ENCODE results near the gene PCNX4.

Gene PCNX4

GRCh38 chr14:60178164-60178563 lies 86.4 kb downstream of the PCNX4 start:
- DNase-seq, result no peak

DNA sequence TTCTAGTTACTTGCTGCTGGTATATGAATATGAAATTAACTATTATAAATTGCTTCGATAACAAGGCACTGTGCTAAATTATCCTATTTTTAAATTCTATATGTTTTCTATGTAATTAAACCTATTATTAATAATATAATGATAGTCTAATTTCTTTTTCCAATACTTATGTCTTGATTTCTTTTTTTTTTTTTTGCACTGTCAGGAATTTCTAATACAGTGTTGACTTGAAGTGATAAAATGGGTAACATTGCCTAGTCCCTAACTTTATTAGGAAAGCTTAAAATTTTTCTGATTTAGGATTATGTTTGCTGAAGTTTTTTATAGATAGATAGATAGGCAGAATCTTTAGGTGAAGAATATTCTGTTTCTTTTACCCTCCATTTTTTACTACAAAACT lies 87.1 kb downstream of the PCNX4 start:
- no peak for DNase-seq

GRCh38 chr14:60179431-60179869 lies 87.7 kb downstream of the PCNX4 start:
- DNase-seq, result no peak

DNA sequence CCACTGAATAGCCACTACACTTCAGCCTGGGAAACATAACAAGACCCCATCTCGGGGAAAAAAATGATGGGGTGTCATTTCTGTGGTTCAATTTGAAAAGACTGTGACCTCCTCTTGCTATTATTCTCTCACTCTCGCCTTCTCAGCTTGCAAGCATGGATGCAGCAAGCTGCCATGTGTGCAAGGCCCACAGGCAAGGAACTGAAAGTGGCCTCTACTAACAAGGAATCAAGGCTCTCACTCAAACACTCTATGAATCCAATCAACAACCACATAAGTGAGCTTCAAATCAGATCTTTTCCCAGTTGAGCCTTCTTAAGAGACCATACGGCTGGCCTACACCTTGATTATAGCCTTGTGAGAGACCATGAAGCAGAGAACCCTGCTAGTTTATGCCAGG lies 91.4 kb downstream of the PCNX4 start:
- DNase-seq, result no peak

GRCh38 chr14:60183741-60184140 lies 92.0 kb downstream of the PCNX4 start:
- peak; percentile 17 for DNase-seq

GRCh38 chr14:60184146-60184904 lies 92.6 kb downstream of the PCNX4 start:
- peak; percentile 80 for DNase-seq

DNA sequence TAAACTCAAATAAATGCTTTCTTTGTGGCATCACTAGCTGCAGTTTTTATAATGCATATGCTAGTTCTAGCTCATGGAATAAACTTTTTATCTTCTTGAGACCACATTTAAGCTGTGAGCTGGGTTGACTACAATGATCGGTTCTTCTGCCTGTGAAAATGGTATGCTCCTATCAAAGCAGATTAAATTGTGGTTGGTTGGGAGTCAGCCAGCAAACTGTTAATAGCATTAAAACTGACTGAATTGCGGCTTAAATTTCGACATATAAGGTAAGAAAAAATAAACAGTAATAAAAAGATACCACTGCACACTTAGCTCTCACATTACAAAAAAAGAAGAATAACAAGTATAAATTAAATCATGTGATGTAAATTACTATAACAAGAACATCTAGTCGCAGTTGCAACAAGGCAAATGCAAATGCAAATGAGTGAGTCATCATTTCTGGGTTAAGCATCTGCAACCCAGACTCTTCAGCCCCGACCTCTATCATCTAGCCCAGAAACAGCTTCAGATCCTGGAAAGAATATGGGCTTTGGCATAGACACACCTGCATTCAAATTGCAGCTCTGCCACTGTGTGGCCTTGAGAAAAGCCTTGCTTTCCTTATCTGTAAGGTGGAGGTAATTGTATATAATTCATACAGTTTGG lies 93.3 kb downstream of the PCNX4 start:
- DNase-seq, result no peak

- no peak for DNase-seq
Measured at GRCh38 chr14:60188115-60188514, 96.4 kb downstream of the PCNX4 start.

GRCh38 chr14:60188696-60189095 lies 97.0 kb downstream of the PCNX4 start:
- DNase-seq, result no peak

DNA sequence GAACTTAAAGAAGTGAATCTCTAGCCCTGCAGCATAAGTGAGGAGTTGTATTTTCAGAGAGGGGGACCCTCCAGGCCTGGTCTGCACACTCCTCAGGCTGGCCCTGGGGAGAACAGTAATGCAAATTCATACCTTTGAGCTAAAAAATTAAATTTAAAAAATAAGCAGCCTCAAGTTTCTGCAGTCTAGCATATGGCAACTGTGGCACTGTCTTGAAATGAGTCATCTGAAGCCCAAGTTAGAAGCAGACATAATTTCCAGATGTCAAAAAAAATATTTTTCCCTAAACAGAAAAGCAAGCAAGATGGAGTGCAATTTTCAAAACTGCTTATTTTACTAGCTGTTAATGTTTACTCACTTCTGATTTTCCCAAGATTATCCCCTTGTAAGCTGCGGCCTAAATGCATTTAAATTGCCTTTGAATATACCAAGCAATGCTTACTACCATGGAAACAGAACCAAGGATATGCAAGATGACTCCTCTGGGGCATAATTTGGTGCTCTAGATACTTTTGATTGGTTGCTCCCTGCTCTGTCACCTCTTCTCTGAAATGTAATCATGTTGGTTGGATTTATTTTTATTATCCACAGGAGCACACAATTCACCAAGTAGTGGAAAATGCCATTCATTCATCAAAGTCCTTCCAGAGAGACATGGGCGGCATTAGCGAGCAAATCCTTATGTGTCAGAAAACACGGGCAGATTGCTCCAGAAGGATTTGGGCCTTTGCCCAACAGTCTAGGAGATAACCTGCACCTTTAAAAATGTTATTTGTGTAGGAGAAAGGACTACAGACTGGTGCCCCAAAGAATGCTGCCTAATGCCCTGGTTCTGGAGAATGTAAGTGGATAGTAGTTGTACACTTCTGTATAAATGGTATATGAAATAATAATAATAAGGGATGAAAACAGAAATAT lies 98.5 kb downstream of the PCNX4 start:
- no peak for DNase-seq

- DNase-seq, result peak; percentile 23
Measured at GRCh38 chr14:60195179-60195810, 103.6 kb downstream of the PCNX4 start.

DNA sequence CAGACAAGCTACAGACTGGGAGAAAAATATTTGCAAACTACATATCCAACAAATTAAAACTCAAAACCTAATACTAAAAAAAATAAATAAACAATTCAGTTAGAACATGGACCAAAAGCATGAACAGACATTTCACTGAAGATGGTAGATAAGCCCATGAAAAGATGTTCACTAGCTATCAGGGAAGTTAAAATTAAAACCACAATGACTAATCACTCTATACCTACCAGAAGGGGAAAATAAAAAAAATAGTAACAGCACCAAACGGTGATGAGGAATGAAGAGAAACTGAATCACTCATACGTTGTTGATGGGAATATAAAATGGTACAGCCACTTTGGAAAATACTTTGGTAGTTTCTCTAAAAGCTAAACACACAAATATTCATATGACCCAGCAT lies 104.6 kb downstream of the PCNX4 start:
- no peak for DNase-seq

DNA sequence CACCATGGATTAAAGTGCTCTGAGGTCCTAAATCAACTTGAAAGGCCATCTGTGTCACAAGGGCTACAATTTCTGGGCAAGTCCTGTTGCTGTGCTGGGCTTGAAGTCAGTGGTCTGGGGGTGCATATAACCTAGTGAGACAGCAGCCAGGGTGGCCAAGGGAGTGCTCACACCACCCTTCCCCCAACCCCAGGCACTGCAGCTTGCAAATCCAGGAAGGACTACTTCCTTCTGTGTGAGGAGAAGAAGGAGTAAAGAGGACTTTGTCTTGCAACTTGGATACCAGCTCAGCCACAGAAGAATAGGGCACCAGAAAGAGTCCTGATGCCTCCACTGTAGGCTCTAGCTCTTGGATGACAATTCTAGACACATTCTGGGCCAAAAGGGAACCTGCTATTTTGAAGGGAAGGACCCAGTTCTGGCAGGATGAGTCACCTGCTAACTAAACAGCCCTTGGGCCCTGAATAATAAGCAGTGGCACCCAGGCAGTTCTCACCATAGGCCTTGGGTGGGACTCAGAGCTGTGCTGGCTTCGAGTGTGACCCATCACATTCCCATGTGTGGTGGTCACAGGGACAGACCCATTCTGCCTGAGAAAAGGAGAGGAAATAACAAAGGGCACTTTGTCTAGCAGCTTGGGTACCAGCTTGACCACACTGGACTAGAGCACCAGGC lies 106.0 kb downstream of the PCNX4 start:
- no peak for DNase-seq

DNA sequence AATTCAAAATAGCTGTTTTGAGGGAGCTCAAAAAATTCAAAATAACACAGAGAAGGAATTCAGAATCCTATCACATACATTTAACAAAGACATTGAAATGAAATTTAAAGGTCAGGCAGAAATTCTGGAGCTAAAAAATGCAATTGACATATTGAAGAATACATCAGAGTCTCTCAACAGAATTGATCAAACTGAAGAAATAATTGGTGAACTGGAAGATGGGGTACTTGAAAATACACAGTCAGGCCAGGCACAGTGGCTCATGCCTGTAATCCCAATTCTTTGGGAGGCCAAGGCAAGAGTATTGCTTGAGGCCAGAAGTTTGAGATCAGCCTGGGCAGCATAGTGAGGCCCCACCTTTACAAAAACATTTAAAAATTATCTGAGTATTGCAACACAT lies 107.6 kb downstream of the PCNX4 start:
- DNase-seq, result no peak

DNA sequence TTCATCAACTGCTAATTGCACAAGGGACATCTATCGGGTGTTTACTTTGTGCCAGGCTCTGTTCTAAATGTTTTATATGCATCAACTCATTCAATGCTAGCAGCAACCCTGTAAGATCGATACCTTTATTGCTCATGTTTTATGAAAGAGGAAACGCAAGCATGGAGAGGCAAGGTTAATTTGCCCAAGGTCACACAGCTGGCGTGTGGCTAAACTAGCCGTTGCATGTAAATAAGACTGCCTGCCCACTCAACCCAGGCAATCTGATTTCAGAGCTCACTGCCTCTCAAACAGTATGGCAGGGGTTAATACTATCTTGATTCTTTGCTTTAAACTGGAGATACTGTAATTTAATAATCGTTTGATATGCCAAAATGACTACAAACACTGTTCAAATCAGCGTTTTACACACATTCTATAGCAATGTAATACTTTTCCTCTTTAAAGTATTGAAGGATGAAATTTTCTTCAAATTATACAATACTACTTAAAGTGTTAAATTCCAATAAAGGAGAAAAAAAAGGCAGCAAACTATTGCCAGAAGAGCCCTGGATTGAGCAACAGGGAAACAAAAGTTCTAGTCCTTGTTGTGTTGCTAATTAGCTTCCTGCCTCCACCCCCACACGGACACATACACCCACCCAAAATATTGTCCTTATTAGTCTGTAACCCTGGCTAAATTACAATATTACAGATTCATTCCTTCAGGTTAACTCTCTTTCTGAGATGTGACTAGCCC lies 112.5 kb downstream of the PCNX4 start:
- no peak for DNase-seq

- DNase-seq, result no peak
Measured at GRCh38 chr14:60204843-60205774, 113.4 kb downstream of the PCNX4 start.

- DNase-seq, result no peak
Measured at GRCh38 chr14:60206249-60206670, 114.5 kb downstream of the PCNX4 start.

DNA sequence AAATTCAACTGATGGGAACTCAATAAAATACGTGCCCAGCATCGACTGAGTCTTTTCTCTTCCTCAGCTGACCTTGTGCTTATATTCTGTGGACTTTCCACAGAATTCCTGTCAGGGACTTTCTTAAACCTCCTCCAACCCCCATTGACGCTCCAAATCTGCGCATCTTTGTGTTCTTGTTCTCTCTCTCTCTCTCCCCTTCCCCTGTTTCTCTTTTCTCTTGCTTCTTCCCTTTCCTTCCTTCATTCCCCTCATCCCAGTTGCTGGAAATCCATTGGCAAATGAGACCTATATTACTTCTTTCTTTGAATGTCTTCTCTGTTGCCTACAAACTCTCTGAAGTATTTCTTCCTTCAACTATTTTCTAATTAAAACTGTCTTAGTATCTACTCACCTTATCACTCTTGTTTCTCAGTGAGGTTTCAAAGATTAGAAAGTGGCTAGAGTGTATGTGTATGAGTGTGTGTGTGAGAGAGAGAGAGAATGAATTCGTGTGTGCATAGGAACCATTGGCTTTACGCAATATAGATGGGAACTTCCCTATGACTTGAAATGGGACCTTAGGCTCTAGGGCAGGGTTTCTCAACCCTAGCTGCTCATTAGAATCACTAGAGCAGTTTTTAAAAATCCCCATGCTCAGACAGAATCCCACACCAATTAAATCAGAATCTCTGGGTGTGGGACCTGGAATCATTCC lies 115.3 kb downstream of the PCNX4 start:
- DNase-seq, result no peak

DNA sequence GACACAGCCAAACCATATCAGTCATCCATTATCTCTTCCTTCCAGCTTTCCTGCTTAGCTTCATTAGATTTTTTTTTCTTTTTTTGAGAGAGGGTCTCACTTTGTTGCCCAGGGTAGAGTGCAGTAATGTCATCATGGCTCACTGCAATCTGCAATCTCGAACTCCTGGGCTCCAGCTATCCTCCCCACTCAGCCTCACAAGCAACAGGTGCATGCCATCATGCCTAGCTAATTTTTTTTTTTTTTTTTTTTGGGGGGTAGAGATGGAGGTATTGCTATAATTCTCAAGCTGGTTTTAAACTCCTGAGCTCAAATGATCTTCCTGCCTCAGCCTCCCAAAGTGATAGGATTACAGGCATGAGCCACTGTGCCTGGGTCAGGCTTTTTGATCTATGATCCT lies 119.0 kb downstream of the PCNX4 start:
- DNase-seq, result no peak

DNA sequence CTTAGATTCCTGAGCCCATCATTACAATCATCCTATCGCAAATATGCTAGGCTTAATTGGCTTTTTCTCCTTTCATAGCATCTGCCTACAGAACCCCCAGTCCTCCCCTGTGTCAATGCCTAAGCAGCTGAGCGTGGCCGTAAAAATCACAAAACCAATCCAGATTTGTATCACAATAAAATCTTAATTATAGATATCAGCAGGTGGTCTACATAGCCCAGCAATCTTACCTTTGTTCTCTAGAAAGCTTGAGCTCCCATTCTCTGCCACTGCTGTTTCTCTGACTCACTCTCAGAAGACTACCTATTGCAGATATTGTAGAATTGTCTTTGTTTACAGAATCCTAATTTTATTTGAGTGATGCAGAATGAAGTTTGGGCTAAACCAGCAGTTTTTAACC lies 119.4 kb downstream of the PCNX4 start:
- DNase-seq, result no peak
